GM12872 (cell line): Measurements from ENCODE around the gene TBP.

Experiments
- TF ChIP-seq, protein P1 (sequence below): IDR thresholded peaks from 3 replicates; pipeline ENCODE4 v1.5.1; 2011; ENCODE audit warnings: low read depth, mild to moderate bottlenecking, low read length, moderate library complexity; ENCODE audit not compliant: insufficient read depth

The TBP gene

DNA sequence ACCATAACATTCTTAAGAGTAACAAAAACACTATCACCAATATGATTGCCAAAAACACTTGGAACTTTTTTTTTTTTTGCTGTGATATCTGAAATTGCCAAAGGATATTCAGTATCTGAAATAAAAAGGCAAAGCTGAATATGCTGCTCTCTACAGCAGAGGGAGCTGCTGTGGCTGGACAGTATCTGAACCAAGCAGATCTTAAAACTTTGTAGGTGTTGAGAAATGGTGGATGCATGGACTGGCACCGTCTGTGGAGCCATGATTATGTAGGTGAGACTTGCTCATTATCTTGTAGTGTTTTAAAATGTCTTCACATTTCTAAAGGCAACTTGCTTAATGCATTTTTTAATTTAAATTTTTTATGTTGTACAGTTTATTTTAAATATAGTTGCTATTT is 21.1 kb downstream of the TBP start:
- TF ChIP-seq, protein P1, sequence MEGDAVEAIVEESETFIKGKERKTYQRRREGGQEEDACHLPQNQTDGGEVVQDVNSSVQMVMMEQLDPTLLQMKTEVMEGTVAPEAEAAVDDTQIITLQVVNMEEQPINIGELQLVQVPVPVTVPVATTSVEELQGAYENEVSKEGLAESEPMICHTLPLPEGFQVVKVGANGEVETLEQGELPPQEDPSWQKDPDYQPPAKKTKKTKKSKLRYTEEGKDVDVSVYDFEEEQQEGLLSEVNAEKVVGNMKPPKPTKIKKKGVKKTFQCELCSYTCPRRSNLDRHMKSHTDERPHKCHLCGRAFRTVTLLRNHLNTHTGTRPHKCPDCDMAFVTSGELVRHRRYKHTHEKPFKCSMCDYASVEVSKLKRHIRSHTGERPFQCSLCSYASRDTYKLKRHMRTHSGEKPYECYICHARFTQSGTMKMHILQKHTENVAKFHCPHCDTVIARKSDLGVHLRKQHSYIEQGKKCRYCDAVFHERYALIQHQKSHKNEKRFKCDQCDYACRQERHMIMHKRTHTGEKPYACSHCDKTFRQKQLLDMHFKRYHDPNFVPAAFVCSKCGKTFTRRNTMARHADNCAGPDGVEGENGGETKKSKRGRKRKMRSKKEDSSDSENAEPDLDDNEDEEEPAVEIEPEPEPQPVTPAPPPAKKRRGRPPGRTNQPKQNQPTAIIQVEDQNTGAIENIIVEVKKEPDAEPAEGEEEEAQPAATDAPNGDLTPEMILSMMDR = no peak

DNA sequence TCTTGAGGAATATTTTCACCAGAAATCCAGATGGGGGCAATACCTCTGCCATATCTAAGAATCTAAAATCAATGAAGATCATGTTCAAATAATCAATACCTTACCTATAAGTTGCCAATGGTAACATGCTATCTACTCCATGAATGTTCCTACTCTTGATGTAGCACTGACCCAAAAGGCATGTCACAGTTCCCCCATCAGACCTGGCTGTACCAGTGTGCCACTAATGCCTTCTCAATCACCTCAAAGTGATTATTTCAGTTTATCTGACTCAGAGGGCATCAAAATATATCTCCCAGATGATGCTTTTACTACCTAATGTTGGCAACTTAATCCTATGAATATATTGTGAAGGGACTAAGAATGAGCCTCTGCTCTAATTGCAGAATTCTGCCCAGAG is 24.7 kb downstream of the TBP start:
- TF ChIP-seq, protein P1 = no peak

DNA sequence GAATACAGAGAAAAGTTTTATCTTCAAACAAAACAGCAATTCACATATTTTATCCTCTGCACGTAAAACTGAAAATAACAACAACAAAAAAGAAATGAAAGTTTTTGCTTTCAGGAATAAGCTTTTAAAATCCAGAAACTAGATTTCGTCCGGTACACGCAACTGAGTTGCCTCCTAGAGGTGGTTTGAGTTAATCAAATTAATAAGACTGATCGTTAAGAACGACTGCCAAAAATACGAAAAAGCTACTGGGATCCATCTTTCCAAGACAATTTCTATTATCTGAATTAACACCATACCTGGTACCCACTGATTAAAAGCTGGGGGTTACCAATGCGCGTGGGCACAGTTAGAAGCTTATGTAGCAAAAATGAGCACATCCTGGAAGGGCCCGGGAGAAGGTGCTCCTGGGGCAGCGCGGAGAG is 29.6 kb downstream of the TBP start:
- TF ChIP-seq, protein P1 = no peak

DNA sequence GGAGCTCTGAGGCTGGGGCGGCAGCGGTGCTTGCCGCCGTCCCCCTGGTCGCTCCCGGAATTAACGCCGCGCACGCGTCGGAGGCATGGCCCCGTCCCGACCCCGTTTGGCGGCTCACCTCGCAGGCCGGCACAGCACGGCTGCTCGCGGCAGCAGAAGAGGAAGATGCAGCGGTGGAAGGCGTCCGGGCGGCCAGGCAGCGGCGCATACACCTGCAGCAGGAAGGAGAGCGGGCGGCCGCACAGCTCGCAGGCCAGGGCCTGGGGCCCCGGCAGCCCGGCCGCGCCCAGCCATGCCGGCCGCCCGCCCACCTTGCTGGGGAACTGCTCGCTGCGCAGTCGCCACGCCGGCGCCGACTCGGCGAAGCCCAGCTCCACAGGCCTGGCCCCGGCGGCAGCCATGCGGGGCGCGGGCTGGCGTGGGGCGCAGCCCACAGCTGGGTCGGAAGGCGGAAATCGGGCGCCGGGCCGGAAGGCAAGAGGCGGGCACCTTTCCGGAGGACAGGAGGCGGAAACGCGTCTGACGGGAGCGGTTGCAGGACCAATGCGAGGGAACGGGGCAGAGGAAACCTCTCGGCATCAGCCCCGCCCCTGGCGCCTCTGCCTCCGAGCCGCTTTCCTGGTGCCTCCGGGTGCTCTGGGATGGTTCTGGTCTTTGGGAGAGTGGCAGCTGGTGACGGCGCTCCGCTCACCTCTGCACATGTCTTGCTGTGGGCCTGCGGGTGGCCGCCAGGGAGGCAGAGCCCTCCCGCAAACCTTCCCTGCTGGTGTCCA is 30.2 kb downstream of the TBP start, which contains the start of gene PDCD2:
Gene PDCD2, minus strand, starts transcription at position 457 of the 773 bp plus-strand sequence. Its CDS starts 56 bp downstream, at position 401.
- TF ChIP-seq, protein P1 = no peak

DNA sequence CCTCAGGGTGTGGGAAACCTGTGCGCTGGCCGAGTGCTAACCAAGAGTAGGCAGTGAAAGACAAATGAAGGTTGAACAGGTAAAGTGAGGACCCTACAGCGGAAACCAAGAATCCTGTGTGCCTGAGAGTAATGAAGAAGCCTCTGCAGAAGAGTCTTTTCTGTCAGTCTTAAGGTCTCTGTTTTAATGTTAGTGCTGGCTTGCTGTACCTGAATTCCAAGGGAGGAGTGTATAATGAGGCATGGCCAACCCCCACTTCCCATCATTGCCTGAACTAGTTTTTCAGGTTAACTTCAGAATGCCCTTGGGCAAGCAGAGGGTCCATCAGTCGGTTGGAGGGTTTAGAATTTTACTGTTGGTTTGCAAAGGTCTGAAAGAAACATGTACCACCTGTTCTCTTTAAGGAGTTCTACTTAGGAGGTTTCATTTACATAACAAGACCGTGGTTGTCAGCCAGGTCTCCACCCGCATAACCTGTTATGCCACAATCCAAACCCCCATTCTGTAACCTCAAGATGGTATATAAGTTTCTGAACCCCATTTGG is 30.9 kb downstream of the TBP start:
- TF ChIP-seq, protein P1 = no peak

DNA sequence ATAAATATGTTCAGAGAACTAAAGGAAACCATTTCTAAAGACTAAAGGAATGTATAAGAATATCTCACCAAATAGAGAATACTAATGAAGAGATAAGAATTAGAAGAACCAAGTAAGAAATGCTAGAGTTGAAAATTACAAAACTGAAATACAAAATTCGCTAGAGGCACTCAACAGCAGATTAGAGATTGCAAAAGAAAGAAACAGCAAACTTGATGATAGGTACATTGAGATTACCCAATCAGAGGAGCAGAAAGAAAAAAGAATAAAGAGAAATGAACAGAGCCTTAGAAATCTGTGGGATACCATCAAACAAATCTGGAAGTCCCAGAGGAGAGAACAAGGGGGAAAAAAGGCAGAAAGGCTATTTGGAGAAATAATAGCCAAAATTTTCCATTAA is 36.6 kb downstream of the TBP start:
- TF ChIP-seq, protein P1 = no peak

DNA sequence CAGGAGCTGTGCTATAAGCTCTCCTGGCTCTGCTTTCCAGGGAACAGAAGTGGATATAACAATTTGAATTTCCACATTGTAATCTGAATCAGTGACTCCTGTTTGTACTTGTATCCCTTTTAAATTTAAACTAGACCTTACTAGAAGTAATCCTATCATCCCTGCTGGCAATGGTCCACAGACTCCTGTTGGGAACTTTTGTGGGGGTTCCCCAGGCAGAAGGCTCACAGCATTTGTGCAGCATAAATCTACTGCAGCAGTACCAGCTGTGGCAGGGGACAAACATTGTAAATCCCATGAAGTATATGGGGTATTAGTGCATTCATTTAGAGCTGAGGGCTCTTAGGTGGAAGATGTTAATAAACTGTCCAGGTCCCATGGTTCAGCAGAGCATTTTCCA is 42.3 kb downstream of the TBP start:
- TF ChIP-seq, protein P1 = no peak
